Thyroid gland (tissue), 4 donors: ENCODE data around the gene SPRY4.

Experiments
- POLR2A ChIP-seq, 2 donors: fragments of 450-650 bp; IDR thresholded peaks; one replicate each; pipeline ENCODE4 v1.6.1; 2017; ENCODE audit warnings: antibody characterized with exemption in 2 of 2, mild to moderate bottlenecking in 2 of 2, moderate library complexity in 1 of 2
- TF ChIP-seq, protein P1 (sequence below), 6 experiments: fragments of 200-600 bp in 3 of 6; fragments of 450-650 bp in 3 of 6; sonication (generic) in 3 of 6; IDR thresholded peaks; one replicate each; pipeline ENCODE4 v1.5.1; 2016 to 2019; ENCODE audit warnings: antibody characterized with exemption in 6 of 6, mild to moderate bottlenecking in 2 of 6, inconsistent platforms in 1 of 6, moderate library complexity in 1 of 6

DNA sequence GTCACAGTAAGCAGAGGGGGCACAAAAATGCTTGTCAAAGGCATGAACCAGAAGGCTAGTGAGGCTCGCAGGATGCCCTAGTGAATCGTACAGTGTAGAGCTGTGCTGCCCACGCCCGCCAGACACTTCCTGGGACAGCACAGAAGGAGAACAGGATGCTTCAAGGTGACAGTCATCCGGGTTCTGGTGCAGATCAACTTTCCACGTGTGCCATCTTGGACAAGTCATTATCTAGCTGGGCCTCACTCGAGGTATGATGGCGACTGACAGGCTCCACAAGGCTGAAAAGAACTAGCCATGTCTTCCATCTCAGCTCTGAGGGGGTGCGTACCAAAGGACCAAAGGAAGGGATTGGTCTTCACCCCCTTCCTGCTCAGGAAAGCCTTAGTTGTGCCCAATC lies 14.0 kb downstream of the SPRY4 start:
- TF ChIP-seq, protein P1, sequence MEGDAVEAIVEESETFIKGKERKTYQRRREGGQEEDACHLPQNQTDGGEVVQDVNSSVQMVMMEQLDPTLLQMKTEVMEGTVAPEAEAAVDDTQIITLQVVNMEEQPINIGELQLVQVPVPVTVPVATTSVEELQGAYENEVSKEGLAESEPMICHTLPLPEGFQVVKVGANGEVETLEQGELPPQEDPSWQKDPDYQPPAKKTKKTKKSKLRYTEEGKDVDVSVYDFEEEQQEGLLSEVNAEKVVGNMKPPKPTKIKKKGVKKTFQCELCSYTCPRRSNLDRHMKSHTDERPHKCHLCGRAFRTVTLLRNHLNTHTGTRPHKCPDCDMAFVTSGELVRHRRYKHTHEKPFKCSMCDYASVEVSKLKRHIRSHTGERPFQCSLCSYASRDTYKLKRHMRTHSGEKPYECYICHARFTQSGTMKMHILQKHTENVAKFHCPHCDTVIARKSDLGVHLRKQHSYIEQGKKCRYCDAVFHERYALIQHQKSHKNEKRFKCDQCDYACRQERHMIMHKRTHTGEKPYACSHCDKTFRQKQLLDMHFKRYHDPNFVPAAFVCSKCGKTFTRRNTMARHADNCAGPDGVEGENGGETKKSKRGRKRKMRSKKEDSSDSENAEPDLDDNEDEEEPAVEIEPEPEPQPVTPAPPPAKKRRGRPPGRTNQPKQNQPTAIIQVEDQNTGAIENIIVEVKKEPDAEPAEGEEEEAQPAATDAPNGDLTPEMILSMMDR (IDR thresholded peaks at IDR 0.05): no peak
- TF ChIP-seq POLR2A (IDR thresholded peaks at IDR 0.05): no peak
